GOT3 (cell line): Measurements from ENCODE around the gene AP5B1.
"Not testable (repeated sequence)": the region's sequence is repeated elsewhere in the genome, so short reads cannot be mapped to it uniquely, and the experiment has no call there.

Experiments used
- DNase-seq: peaks from one replicate; lab custom pipeline; 2025; ENCODE audit warnings: mixed read lengths; lab: John Stamatoyannopoulos, UW

Gene AP5B1

GRCh38 chr11:65786008-65786785 is 5.4 kb upstream of the AP5B1 start:
- no peak for DNase-seq

DNA sequence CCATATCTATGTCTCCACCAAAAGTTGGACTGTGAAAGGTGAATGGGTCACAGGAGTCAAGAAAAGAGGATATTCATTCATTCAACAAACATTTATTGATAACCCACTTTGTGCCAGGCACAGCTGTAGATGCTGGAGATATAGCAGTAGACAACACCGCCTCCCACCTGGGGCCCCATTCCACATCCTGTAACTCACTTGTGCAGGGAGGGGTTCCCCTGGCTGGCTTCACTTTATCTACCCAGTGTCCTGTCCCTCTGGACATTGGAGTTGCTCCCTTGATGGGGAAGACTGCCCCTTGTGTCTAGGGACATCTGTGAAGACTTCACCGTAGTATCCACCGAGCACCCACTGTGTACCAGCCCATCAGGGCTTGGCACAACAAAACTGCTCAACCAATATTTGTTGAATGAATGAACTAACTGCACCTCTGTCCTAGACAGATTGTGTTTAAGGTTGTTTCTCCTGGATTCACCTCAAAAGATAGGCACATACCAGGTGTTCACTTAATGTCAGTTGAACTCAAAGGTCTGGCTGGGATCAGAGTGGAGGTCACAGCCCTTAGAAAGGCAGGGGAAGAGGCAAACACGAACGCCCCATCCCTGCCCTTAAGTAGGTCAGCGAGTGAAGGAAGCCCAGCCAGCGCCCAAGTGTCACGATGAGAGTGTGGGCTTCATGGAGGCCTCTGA is 4.7 kb upstream of the AP5B1 start:
- DNase-seq: no peak

DNA sequence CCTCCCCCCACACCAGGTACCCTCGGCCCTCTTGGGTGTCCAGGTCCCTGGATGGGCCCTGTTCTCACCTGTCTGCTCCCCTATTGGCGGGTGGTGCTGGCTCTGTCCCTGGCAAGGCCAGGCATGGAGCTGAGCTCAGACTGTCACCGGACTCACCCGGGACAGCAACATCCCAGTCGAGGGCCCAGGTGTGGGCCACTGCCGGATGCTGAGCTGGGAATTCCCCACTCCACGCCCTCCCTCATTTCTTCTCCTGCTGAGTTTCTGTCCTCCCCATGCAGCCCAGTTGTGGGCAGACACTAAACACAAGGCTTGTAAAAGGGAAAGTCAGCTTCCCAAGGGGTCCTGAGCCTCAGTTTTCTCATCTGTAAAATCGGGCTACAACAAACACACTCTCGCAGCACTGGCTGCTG is 2.0 kb upstream of the AP5B1 start:
- no peak for DNase-seq

GRCh38 chr11:65781962-65782815 is 1.4 kb upstream of the AP5B1 start:
- DNase-seq: no peak

DNA sequence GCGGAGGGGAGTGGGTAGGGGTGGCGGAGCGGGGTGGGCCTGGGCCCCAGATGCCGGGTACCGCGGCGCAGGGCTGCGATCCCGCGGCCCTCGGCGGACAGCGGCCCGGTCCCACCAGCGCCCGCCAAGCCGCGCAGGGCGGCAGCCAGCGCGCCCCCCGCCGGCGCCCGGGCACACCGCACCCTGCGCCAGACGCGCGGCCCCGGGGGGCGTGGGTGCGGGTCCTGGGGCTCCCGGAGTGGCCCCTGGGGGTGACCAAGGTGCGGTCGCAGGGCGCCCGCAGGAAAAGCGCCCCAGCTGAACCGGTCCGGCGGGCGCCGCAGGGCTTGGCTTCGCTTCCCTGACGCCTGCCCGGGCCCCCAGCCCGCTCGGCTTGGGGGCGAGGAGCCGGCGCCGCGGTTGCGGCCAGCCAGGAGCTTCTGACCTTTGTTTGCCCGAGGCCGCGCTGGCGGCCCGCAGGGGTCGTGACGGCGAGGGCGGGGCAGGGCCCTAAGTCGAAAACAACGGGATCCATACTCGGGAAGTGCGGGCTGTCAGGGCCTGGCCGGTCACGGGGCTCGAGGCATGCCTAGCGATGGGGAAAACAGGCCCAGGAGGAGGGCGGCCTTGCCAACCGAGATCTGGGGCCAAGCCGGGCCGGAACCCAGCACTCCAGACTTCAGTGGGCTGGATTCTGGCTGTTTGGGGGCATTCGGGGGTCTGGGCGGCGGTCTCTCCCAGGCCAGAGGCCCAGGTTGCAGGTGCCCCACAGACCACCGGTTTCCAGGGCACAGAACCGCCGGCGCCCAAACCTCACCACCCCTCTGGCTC is 581 bp upstream of the AP5B1 start:
- DNase-seq: no peak

DNA sequence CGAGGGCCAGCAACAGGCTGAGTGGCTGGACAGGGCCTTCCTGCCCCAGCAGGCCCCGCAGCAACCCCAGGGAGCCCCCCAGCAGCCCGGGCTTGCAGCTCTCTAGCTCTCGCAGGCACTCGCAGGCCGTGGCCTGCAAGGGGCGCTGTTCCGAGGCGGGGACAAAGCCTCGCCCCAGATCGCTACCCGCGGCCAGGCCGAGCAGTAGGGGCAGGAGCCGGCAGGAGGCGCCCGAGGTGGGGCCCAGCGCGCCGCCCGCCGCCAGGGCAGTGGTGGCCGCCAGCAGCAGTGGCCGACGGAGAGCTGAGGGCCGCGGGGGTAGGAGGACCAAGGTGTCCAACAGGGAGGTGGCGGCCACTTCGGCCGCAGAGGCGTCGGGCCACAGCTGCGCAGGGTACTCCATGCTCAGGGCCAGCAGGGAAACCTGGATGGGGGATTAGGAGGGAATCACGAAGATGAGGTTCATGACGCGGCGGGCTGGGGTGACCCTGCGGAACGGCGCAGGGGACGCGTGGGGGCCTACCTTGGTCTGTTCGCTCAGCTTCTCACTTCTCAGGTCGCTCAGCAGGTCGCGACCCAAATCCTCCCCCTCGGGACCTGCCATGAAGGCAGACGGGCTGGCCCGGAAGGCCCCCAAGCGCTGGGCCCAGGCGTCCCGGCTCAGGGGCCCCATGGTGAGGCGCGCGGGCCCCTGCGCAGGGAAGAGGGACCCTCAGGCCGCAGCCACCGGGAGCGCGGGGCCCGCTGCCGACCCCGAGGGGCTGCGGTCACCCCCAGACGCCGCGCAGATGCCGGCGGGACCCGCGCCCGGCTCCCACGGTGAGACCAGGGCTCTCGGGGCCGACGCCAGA is 632 bp downstream of the AP5B1 start:
- DNase-seq: peak; percentile 7

DNA sequence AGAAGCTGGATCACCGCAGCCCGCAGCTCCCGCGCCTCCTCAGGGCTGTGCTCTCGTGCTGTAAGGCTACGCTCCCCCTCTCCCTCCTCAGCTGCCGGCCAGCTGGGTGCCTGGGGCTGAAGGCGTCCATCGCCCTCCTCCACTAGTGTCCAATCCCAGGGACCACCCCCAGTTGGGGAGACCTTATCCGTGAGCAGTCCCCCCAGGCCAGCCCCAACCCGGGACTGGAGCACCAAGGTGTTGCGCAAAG is 1.2 kb downstream of the AP5B1 start:
- DNase-seq: no peak

GRCh38 chr11:65778901-65779668 is 1.7 kb downstream of the AP5B1 start:
- no peak for DNase-seq

DNA sequence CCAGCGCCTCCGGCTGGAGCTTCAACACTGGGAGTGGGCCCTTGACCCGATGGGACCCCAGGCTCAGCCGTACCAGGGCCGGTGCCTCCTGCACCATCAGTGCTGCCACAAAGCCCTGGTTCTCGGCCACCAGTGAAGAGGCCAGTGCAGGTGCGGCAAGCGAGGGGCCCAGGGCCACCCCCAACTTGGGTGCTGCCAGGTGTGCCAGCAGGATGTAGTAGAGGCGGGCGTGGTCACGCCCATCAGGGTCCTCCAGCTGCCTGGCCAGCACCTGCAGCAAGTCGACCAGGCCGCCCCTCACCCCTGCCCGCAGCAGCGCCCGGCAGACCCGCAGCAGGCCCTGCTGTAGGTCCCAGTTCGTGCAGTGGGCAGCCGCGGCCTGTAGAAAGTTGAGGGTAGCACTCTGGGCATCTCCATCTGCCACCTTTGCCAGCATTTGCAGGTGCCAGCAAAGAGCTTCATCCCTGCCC is 2.3 kb downstream of the AP5B1 start:
- DNase-seq: no peak

DNA sequence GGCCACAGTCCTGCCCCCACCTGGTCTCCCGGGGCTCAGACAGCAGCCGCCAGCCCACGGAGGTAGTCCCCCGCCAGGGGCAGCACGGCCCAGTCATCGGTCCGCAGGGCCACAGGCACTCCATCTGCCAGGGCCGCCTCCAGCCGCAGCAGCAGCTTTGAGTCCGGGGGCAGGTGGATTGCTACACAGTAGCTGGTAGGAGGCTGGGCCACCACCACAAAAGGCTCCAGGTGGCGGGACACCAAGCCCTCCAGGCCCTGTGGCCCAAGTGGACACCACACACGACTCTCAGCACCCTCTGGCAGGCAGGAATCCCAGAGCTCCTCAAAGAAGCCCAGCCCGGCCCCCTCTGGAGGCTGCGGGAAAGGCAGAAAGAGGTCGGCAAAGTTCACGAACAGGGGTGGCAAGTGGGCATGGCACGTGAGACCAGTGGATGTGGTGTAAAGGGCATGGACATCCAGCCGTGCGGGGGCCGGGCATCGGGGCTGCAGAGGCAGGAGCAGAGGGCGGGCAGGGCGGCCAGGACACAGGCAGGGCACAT is 2.9 kb downstream of the AP5B1 start:
- DNase-seq: no peak

GRCh38 chr11:65777241-65777640 is 3.5 kb downstream of the AP5B1 start:
- DNase-seq: no peak

DNA sequence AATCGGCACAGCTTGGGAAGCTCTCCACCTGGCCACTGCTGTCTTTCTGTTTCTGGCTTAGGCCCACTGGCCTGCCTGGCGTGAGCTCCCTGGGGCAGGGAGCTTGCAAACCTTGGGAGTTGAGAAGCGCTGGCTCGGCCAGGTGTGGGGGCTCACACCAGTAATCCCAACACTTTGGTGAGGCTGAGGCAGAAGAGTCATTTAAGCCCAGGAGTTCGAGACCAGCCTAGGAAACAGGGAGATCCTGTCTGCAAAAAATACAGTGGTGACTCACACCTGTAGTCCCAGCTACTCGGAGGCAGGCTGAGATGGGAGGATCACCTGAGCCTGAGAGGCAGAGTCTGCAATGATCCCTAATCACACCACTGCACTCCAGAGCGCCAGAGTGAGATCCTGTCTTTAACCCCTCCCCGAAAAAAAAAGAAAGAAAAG is 4.0 kb downstream of the AP5B1 start:
- no peak for DNase-seq

- DNase-seq: no peak
Observed at GRCh38 chr11:65776196-65776595, 4.6 kb downstream of the AP5B1 start.

- no peak for DNase-seq
Observed at GRCh38 chr11:65774525-65775306, 6.1 kb downstream of the AP5B1 start.

GRCh38 chr11:65773784-65774411 is 6.9 kb downstream of the AP5B1 start:
- DNase-seq: no peak

DNA sequence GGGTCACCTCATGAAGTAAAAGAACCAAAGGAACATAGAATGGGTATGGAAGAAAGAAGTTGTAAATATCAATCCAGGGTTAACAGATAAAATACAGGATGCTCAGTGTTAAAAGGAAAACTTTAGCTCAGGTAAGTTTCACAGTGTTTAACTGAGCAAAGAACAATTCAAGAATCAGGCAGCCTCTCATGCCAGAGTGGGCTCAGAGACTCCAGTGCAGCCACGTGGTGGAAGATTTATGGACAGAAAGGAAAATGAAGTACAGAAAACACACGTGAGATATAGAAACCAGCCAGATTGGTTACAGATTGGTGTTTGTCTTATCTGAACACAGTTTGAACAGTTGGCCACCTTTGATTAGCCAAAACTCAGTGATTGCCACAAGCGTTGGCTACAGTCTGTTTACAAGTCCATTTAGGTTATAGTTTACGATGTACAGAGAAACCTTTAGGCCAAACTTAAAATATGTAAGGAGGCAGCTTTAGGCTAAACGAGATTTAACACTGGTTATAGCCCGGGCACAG is 9.1 kb downstream of the AP5B1 start:
- DNase-seq: no peak

- DNase-seq: no peak
Observed at GRCh38 chr11:65770951-65771567, 9.7 kb downstream of the AP5B1 start.

- not testable (repeated sequence) for DNase-seq
Observed at GRCh38 chr11:65767806-65768205, 13.0 kb downstream of the AP5B1 start.
